Endothelial cell of umbilical vein (primary cell): ENCODE results near the gene TMEM178B. TPM values are rescaled to one million over a fixed set of nuclear protein-coding genes. Genes with fewer than 3 reads are reported as not detected.

Experiments
- BruUV-seq: library from RNA; stranded (reverse); fragments of 400-500 nt; replicated peaks from 2 replicates; lab custom pipeline; 2021; lab: Mats Ljungman, UMichigan
- CTCF ChIA-PET: fragments of 300-600, 350-600 bp; sonication (Branson Sonifier 250); formaldehyde crosslinking; loops from one replicate; lab custom pipeline; 2021; ENCODE audit warnings: antibody characterized with exemption, inconsistent platforms; lab: Charles Lee
- POLR2A ChIA-PET: fragments of 300-600, 350-600 bp; sonication (Branson Sonifier 250); formaldehyde crosslinking; loops from one replicate; lab custom pipeline; 2021; ENCODE audit warnings: antibody characterized with exemption, inconsistent platforms; lab: Charles Lee
- DNase-seq: peaks from one replicate; pipeline ENCODE4 v3.0.0-alpha.2; 2011; ENCODE audit warnings: low read depth, low spot score
- FAIRE-seq: peaks from 2 replicates; lab custom pipeline; 2011; peaks lifted over from hg19 to GRCh38; lab: Jason Lieb, UNC
- H2AFZ ChIP-seq: 2 replicates; pipeline ENCODE4 v1.6.0; 2012; ENCODE audit warnings: low read depth, low read length, control low read depth, inconsistent platforms
- H3K27ac ChIP-seq: 2 replicates; pipeline ENCODE4 v1.5.1; 2011; ENCODE audit warnings: low read depth, mild to moderate bottlenecking, control low read depth, low read length, moderate library complexity; ENCODE audit not compliant: insufficient read depth
- H3K27me3 ChIP-seq, 2 experiments: 2 replicates each; pipeline versions ENCODE4 v1.6.0 to v1.6.1; 2011; ENCODE audit warnings: low read length in 2 of 2, mixed read lengths in 1 of 2; ENCODE audit not compliant: control insufficient read depth in 2 of 2, insufficient read depth in 2 of 2
- H3K36me3 ChIP-seq, 2 experiments: 2 replicates in 1 of 2; 3 replicates in 1 of 2; pipeline ENCODE4 v1.5.1; 2011; ENCODE audit warnings: low read length in 2 of 2, mild to moderate bottlenecking in 1 of 2, moderate library complexity in 1 of 2; ENCODE audit not compliant: control insufficient read depth in 2 of 2, insufficient read depth in 2 of 2; ENCODE audit errors: extremely low read depth in 1 of 2
- H3K4me1 ChIP-seq: 3 replicates; pipeline ENCODE4 v1.5.1; 2011; ENCODE audit warnings: mild to moderate bottlenecking, low read length; ENCODE audit not compliant: control insufficient read depth, insufficient read depth; ENCODE audit errors: extremely low read depth
- H3K4me2 ChIP-seq: 2 replicates; pipeline ENCODE4 v1.6.1; 2011; ENCODE audit warnings: low read length, control low read depth, mixed read lengths; ENCODE audit not compliant: insufficient read depth
- H3K4me3 ChIP-seq, 3 experiments: fragments of 200-600 bp in 1 of 3; sonication (generic), shearing (Covaris generic) in 1 of 3; replicated peaks in 1 of 3; 2 replicates each; pipeline ENCODE4 v1.5.1; 2011 to 2016; ENCODE audit warnings: control low read depth in 3 of 3, low read length in 3 of 3, mild to moderate bottlenecking in 2 of 3, inconsistent platforms in 1 of 3, low read depth in 1 of 3, moderate library complexity in 1 of 3; ENCODE audit not compliant: insufficient read depth in 1 of 3
- H3K79me2 ChIP-seq: 2 replicates; pipeline ENCODE4 v1.6.0; 2012; ENCODE audit warnings: low read length, inconsistent platforms; ENCODE audit not compliant: control insufficient read depth, insufficient read depth
- H3K9ac ChIP-seq: replicated peaks from 2 replicates; pipeline ENCODE3; 2011; ENCODE audit warnings: low read length, control low read depth; ENCODE audit not compliant: insufficient read depth; ENCODE audit errors: extremely low read depth
- H3K9me1 ChIP-seq: replicated peaks from 3 replicates; pipeline ENCODE4 v1.6.0; 2011; ENCODE audit warnings: mild to moderate bottlenecking, low read length; ENCODE audit not compliant: control insufficient read depth, insufficient read depth; ENCODE audit errors: extremely low read depth
- H3K9me3 ChIP-seq: replicated peaks from 2 replicates; pipeline ENCODE4 v1.5.1; 2012; ENCODE audit warnings: low read length, inconsistent platforms; ENCODE audit not compliant: control insufficient read depth, insufficient read depth
- H4K20me1 ChIP-seq: replicated peaks from 2 replicates; pipeline ENCODE3; 2011; ENCODE audit warnings: mild to moderate bottlenecking, low read length; ENCODE audit not compliant: control insufficient read depth, insufficient read depth; ENCODE audit errors: extremely low read depth
- CTCF ChIP-seq, 2 donors: IDR thresholded peaks; 1 replicate in 1 of 2; 2 replicates in 1 of 2; pipeline ENCODE4 v1.5.1; 2011; ENCODE audit warnings: low read length in 2 of 2, mild to moderate bottlenecking in 2 of 2, moderate library complexity in 2 of 2, control low read depth in 1 of 2, inconsistent platforms in 1 of 2, low read depth in 1 of 2; ENCODE audit not compliant: insufficient read depth in 1 of 2; ENCODE audit errors: extremely low read depth in 1 of 2
- EZH2 ChIP-seq: IDR thresholded peaks from 2 replicates; pipeline ENCODE4 v1.6.1; 2012; ENCODE audit warnings: borderline replicate concordance, low read depth, mild to moderate bottlenecking, moderate library complexity, low read length, inconsistent platforms; ENCODE audit not compliant: severe bottlenecking
- FOS ChIP-seq: IDR thresholded peaks from 2 replicates; pipeline ENCODE4 v1.6.1; 2011; ENCODE audit warnings: mild to moderate bottlenecking, low read length, moderate library complexity, borderline replicate concordance; ENCODE audit not compliant: insufficient read depth
- GATA2 ChIP-seq: IDR thresholded peaks from 2 replicates; pipeline ENCODE4 v1.7.0; 2011; ENCODE audit warnings: low read depth, mild to moderate bottlenecking, moderate library complexity, mixed read lengths, low read length; ENCODE audit not compliant: insufficient read length, insufficient read depth
- JUN ChIP-seq: IDR thresholded peaks from 2 replicates; pipeline ENCODE4 v1.6.1; 2011; ENCODE audit warnings: borderline replicate concordance, low read depth; ENCODE audit not compliant: insufficient read length, insufficient read depth
- MAX ChIP-seq: IDR thresholded peaks from 2 replicates; pipeline ENCODE4 v1.6.1; 2011; ENCODE audit not compliant: insufficient read depth, insufficient read length
- MYC ChIP-seq: IDR thresholded peaks from one replicate; pipeline ENCODE4 v1.6.1; 2011; ENCODE audit warnings: mild to moderate bottlenecking, low read depth, low read length
- POLR2AphosphoS5 ChIP-seq: IDR thresholded peaks from 2 replicates; pipeline ENCODE4 v1.6.1; 2012; ENCODE audit warnings: low read depth, mild to moderate bottlenecking, control low read depth, low read length, moderate library complexity; ENCODE audit not compliant: insufficient read depth
- dilution Hi-C: fragments of 300-500 bp; cut with MboI; formaldehyde crosslinking; loops from one replicate; pipeline ENCODE4 v1.15.0; 2019; ENCODE audit warnings: low sequenced_read_pairs; ENCODE audit not compliant: extremely low pct_ligation_motif_present
- intact Hi-C: fragments of 100-400 bp; cut with micrococcal nuclease; formaldehyde crosslinking; loops from one replicate; pipeline ENCODE4 v1.10.0; 2022
- polyA plus RNA-seq, 4 experiments: library from polyadenylated mRNA; depleted of rRNA in 3 of 4; stranded (reverse) in 3 of 4; unstranded in 1 of 4; fragments of >200 nt; gene quantifications; 2 replicates each; pipeline versions ENCODE4 v1.2.1 to v1.2.3, GENCODE V29; 2011 to 2012; ENCODE audit warnings: missing spikeins in 1 of 4
- total RNA-seq: library from RNA; stranded (reverse); gene quantifications from 2 replicates; pipeline ENCODE4 v1.2.3, GENCODE V29; 2021

The TMEM178B gene
- total and polyA plus RNA-seq, 2 donors (not counting 3 experiments of a cell fraction or from before 2014, with no cell fraction given) = not detected

- H2AFZ ChIP-seq = no peak overlapping the region
- intact Hi-C loops = no loop called here
- ChIA-PET CTCF (no interaction called here), POLR2A (no interaction called here)
- H3K4me2 ChIP-seq = no peak overlapping the region
- H3K9me3 ChIP-seq = peaks cover 1% of the 10 kb centered on the region
- no peaks in the 10 kb centered on the region for H3K36me3 ChIP-seq
- no peak for DNase-seq
- no peak overlapping the region for H3K27ac ChIP-seq
- no peaks in the 10 kb centered on the region for H3K79me2 ChIP-seq
- no peaks in the 10 kb centered on the region for H3K4me1 ChIP-seq
- H3K9ac ChIP-seq = no peak overlapping the region
- no peak for FAIRE-seq
- H4K20me1 ChIP-seq = no peaks in the 10 kb centered on the region
- dilution Hi-C loops = no loop called here
- no peaks in the 10 kb centered on the region for H3K9me1 ChIP-seq
- no TSS peak for BruUV-seq
- H3K27me3 ChIP-seq = no peaks in the 10 kb centered on the region
- H3K4me3 ChIP-seq = no peak overlapping the region
- TF ChIP-seq MYC = no peak
- no peak for TF ChIP-seq POLR2AphosphoS5
- no peak for TF ChIP-seq EZH2
- no peak for TF ChIP-seq JUN
- no peak for TF ChIP-seq GATA2
- no peak for TF ChIP-seq MAX
- TF ChIP-seq CTCF (IDR thresholded peaks at IDR 0.05; ENCODE audit: extremely low read depth in 1 of 2, insufficient read depth in 1 of 2, low read depth in 1 of 2, low read length in 2 of 2) = no peak
- no peak for TF ChIP-seq FOS
Observed at GRCh38 chr7:141151746-141152145, 77.9 kb downstream of the TMEM178B start.
